WERI-Rb-1 (cell line): ENCODE results near the gene PCNX1.
A peak's percentile ranks its signal among the peaks of the same experiment; 100 is the strongest.

Source experiments
- DNase-seq: peaks from one replicate; pipeline ENCODE4 v3.0.0-alpha.2; 2020
- H3K27ac ChIP-seq: fragments of 250-450 bp; sonication (Bioruptor Pico); 2 replicates; pipeline ENCODE4 v1.5.1; 2020; ENCODE audit warnings: mild to moderate bottlenecking, moderate library complexity
- H3K27me3 ChIP-seq: fragments of 250-450 bp; sonication (Bioruptor Pico); 2 replicates; pipeline ENCODE4 v1.5.1; 2021; ENCODE audit warnings: mild to moderate bottlenecking, low read depth, moderate library complexity; ENCODE audit not compliant: insufficient read depth, severe bottlenecking
- H3K36me3 ChIP-seq: fragments of 250-450 bp; sonication (Bioruptor Pico); 2 replicates; pipeline ENCODE4 v1.5.1; 2020; ENCODE audit warnings: mild to moderate bottlenecking, moderate library complexity
- H3K4me3 ChIP-seq: 2 replicates; pipeline ENCODE4 v1.5.1; 2011; ENCODE audit warnings: low read depth, mild to moderate bottlenecking, control low read depth, low read length
- H3K9me3 ChIP-seq: fragments of 250-450 bp; sonication (Bioruptor Pico); 2 replicates; pipeline ENCODE4 v1.5.1; 2021; ENCODE audit warnings: mild to moderate bottlenecking, moderate library complexity; ENCODE audit not compliant: severe bottlenecking
- CTCF ChIP-seq: IDR thresholded peaks from 2 replicates; pipeline ENCODE4 v1.5.1; 2011; ENCODE audit warnings: low read depth, mild to moderate bottlenecking, control low read depth, inconsistent platforms, low read length

PCNX1 gene

GRCh38 chr14:70882776-70883492 lies 24.3 kb upstream of the PCNX1 start:
- no peaks in the 10 kb centered on the region for H3K36me3 ChIP-seq
- H3K27ac ChIP-seq, result no peak overlapping the region
- DNase-seq, result no peak
- H3K4me3 ChIP-seq, result no peak overlapping the region
- no peaks in the 10 kb centered on the region for H3K27me3 ChIP-seq
- TF ChIP-seq CTCF, result no peak
- H3K9me3 ChIP-seq, result no peaks in the 10 kb centered on the region

- no peak for TF ChIP-seq CTCF
- H3K27ac ChIP-seq, result no peak overlapping the region
- H3K4me3 ChIP-seq, result no peak overlapping the region
- no peaks in the 10 kb centered on the region for H3K36me3 ChIP-seq
- no peaks in the 10 kb centered on the region for H3K9me3 ChIP-seq
- DNase-seq, result no peak
- H3K27me3 ChIP-seq, result no peaks in the 10 kb centered on the region
Measured at GRCh38 chr14:70884595-70885342, 22.5 kb upstream of the PCNX1 start.

- no peak for TF ChIP-seq CTCF
- peak; percentile 12 for DNase-seq
- Histone ChIP-seq H3K27me3 (no peaks in the 10 kb centered on the region), H3K9me3 (no peaks in the 10 kb centered on the region), H3K36me3 (no peaks in the 10 kb centered on the region), H3K27ac (no peak overlapping the region), H3K4me3 (no peak overlapping the region)
Measured at GRCh38 chr14:70885343-70886022, 21.8 kb upstream of the PCNX1 start.

DNA sequence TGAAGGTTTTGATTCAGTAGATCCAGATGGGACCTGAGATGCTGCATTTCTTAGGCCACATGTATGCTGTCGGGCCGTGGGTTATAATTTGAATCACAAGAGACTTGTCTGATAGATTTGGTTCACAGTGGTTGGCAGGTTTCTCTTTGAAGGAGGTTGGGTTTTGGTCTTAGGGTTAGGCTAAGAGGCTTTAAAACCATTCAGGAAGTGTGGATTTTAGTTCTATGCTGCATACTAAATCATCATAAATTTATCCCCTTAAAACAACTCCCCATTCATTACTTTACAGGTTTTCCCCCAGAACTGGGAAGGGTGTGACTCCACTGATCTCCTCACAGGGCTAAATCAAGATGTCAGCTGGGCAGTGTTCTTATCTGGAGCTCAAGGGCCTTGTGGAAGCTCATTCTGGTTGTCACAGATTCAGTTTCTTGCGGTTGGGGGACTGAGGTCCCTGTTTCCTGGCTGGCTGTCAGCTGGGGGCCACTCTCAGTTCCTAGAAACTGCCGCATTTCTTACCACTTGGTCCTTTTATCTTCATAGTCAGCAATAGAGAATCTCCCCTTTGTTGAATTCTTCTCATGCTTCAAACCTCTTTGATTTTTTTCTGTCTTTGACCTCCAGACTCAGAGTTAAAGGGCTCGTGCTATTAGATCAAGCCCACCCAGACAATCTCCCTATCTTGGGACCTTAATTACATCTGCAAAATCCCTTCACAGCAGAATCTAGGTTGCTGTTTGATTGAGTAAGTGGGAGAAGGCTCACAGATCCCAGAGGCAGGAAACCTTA lies 20.6 kb upstream of the PCNX1 start:
- no peak for DNase-seq
- Histone ChIP-seq H3K4me3 (no peak overlapping the region), H3K27me3 (no peaks in the 10 kb centered on the region), H3K36me3 (no peaks in the 10 kb centered on the region), H3K27ac (no peak overlapping the region), H3K9me3 (no peaks in the 10 kb centered on the region)
- no peak for TF ChIP-seq CTCF

GRCh38 chr14:70887207-70887681 lies 20.0 kb upstream of the PCNX1 start:
- Histone ChIP-seq H3K27ac (no peak overlapping the region), H3K27me3 (no peaks in the 10 kb centered on the region), H3K9me3 (no peaks in the 10 kb centered on the region), H3K4me3 (no peak overlapping the region), H3K36me3 (no peaks in the 10 kb centered on the region)
- TF ChIP-seq CTCF, result no peak
- DNase-seq, result no peak
